Spleen (tissue), 11 donors: ENCODE measurements around the gene CYP11A1. TPM values are rescaled to one million over a fixed set of nuclear protein-coding genes. Genes with fewer than 3 reads are reported as not detected.
A peak's percentile ranks its signal among the peaks of the same experiment; 100 is the strongest.
"Not testable (repeated sequence)": the region's sequence is repeated elsewhere in the genome, so short reads cannot be mapped to it uniquely, and the experiment has no call there.

Experiments
- DNase-seq: peaks from one replicate; pipeline ENCODE4 v3.0.0-alpha.2; 2020
- H3K27ac ChIP-seq, 8 donors: fragments of 200-600 bp; sonication (generic) in 7 of 8; 1 replicate in 4 of 8; 2 replicates in 4 of 8; pipeline versions ENCODE4 v1.5.0 to v1.8.0; 2016 to 2021; ENCODE audit warnings: inconsistent platforms in 4 of 8, mild to moderate bottlenecking in 4 of 8, moderate library complexity in 1 of 8
- H3K27me3 ChIP-seq, 7 donors: fragments of 200-600 bp; sonication (generic) in 6 of 7; replicated peaks in 1 of 7; 1 replicate in 4 of 7; 2 replicates in 3 of 7; pipeline versions ENCODE4 v1.5.0 to v1.8.0; 2016 to 2021; ENCODE audit warnings: inconsistent platforms in 3 of 7, mild to moderate bottlenecking in 1 of 7
- H3K36me3 ChIP-seq, 6 donors: fragments of 200-600 bp; sonication (generic) in 5 of 6; 1 replicate in 4 of 6; 2 replicates in 2 of 6; pipeline versions ENCODE4 v1.5.0 to v1.8.0; 2016 to 2021; ENCODE audit warnings: inconsistent platforms in 2 of 6
- H3K4me1 ChIP-seq, 6 donors: fragments of 200-600 bp; sonication (generic) in 5 of 6; 1 replicate in 3 of 6; 2 replicates in 3 of 6; pipeline versions ENCODE4 v1.5.0 to v1.8.0; 2016 to 2021; ENCODE audit warnings: inconsistent platforms in 3 of 6
- H3K4me3 ChIP-seq, 8 donors: fragments of 200-600 bp; sonication (generic) in 7 of 8; 1 replicate in 4 of 8; 2 replicates in 4 of 8; pipeline versions ENCODE4 v1.5.0 to v1.8.0; 2016 to 2021; ENCODE audit warnings: inconsistent platforms in 4 of 8, mild to moderate bottlenecking in 4 of 8, moderate library complexity in 2 of 8
- H3K9me3 ChIP-seq, 8 donors: fragments of 200-600 bp; sonication (generic) in 7 of 8; 1 replicate in 4 of 8; 2 replicates in 4 of 8; pipeline versions ENCODE4 v1.5.0 to v1.8.0; 2016 to 2021; ENCODE audit warnings: inconsistent platforms in 4 of 8
- POLR2A ChIP-seq, 3 donors: fragments of 450-650 bp; IDR thresholded peaks; one replicate each; pipeline ENCODE4 v1.5.1; 2017; ENCODE audit warnings: antibody characterized with exemption in 3 of 3, mild to moderate bottlenecking in 1 of 3
- POLR2AphosphoS5 ChIP-seq, 3 donors: sonication (generic); formaldehyde crosslinking; IDR thresholded peaks; one replicate each; pipeline ENCODE4 v1.5.1; 2017; ENCODE audit warnings: antibody characterized with exemption in 3 of 3
- WGBS, 5 donors: extraction: QIAGEN DNeasy Blood & Tissue Kit in 3 of 5; methylation state at CpG; one replicate each; pipeline versions ENCODE4 v1.1.5 to v1.1.7; 2013 to 2018; 5-methylcytosine and 5-hydroxymethylcytosine counted together
- intact Hi-C: fragments of 100-400 bp; cut with DNase I; formaldehyde crosslinking; loops from one replicate; pipeline ENCODE4 v1.15.0; 2023; ENCODE audit warnings: low total_unique reads
- polyA plus RNA-seq, 3 donors: library from polyadenylated mRNA; stranded (reverse); fragments of 200-250 nt; gene quantifications; one replicate each; pipeline ENCODE4 v1.2.1, GENCODE V29; 2013
- total RNA-seq, 7 donors: library from RNA; depleted of rRNA in 3 of 7; stranded (reverse); fragments of >200 nt in 3 of 7; fragmentation: NEBNext Ultra II Directional in 4 of 7; extraction: Animal tissue kit (Norgen Biotek cat#: 25700) in 4 of 7; gene quantifications; one replicate each; pipeline versions ENCODE4 v1.1.0 to v1.2.1, GENCODE V29; 2016 to 2021
- TF ChIP-seq, protein P1 (sequence below), 11 experiments: fragments of 200-600 bp in 7 of 11; fragments of 450-650 bp in 4 of 11; sonication (generic) in 4 of 11; IDR thresholded peaks in 8 of 11; conservative IDR thresholded peaks in 3 of 11; 1 replicate in 7 of 11; 2 replicates in 4 of 11; pipeline versions ENCODE4 v1.4.0 to v1.8.0; 2016 to 2021; ENCODE audit warnings: antibody characterized with exemption in 11 of 11, inconsistent platforms in 4 of 11, mild to moderate bottlenecking in 1 of 11
- donor health status: healthy with polysubstance abuse.
- donor health status: DM: no; HTN: no; CAD: no; lungs with moderate emphysema.
- donor health status: DM: no; HTN: no; CAD: no.
- donor health status: Bipolar disorder and iron deficiency.
- donor health status: healthy.
- donor health status: DM: no; HTN: no; CAD: no.
- donor health status: DM: yes; HTN: yes; CAD: no.

The CYP11A1 gene
- total and polyA plus RNA-seq, 10 donors: 1.6 to 14.3 (median 4.9) TPM

GRCh38 chr15:74392451-74392830 lies 25.0 kb upstream of the CYP11A1 start:
- intact Hi-C loops: no loop called here
- 41 to 58% (median 47%) methylated on average over 8 of the region's 8 CpGs for WGBS, 5 donors
- Histone ChIP-seq H3K4me1 (peaks cover 16 to 99% (median 62%) of the 10 kb centered on the region in 6 donors), H3K4me3 (no peak overlapping the region), H3K9me3 (no peaks in the 10 kb centered on the region), H3K27ac (peak overlapping the region in 2 of 8 donors; percentile 16 to 88), H3K36me3 (no peaks in the 10 kb centered on the region), H3K27me3 (no peaks in the 10 kb centered on the region)
- TF ChIP-seq POLR2AphosphoS5 (IDR thresholded peaks at IDR 0.05) (no peak), POLR2A (IDR thresholded peaks at IDR 0.05) (no peak)
- TF ChIP-seq, protein P1, sequence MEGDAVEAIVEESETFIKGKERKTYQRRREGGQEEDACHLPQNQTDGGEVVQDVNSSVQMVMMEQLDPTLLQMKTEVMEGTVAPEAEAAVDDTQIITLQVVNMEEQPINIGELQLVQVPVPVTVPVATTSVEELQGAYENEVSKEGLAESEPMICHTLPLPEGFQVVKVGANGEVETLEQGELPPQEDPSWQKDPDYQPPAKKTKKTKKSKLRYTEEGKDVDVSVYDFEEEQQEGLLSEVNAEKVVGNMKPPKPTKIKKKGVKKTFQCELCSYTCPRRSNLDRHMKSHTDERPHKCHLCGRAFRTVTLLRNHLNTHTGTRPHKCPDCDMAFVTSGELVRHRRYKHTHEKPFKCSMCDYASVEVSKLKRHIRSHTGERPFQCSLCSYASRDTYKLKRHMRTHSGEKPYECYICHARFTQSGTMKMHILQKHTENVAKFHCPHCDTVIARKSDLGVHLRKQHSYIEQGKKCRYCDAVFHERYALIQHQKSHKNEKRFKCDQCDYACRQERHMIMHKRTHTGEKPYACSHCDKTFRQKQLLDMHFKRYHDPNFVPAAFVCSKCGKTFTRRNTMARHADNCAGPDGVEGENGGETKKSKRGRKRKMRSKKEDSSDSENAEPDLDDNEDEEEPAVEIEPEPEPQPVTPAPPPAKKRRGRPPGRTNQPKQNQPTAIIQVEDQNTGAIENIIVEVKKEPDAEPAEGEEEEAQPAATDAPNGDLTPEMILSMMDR (IDR thresholded peaks at IDR 0.05 in 8 of 11, conservative IDR thresholded peaks at IDR 0.05 in 3 of 11): no peak
- DNase-seq: no peak

DNA sequence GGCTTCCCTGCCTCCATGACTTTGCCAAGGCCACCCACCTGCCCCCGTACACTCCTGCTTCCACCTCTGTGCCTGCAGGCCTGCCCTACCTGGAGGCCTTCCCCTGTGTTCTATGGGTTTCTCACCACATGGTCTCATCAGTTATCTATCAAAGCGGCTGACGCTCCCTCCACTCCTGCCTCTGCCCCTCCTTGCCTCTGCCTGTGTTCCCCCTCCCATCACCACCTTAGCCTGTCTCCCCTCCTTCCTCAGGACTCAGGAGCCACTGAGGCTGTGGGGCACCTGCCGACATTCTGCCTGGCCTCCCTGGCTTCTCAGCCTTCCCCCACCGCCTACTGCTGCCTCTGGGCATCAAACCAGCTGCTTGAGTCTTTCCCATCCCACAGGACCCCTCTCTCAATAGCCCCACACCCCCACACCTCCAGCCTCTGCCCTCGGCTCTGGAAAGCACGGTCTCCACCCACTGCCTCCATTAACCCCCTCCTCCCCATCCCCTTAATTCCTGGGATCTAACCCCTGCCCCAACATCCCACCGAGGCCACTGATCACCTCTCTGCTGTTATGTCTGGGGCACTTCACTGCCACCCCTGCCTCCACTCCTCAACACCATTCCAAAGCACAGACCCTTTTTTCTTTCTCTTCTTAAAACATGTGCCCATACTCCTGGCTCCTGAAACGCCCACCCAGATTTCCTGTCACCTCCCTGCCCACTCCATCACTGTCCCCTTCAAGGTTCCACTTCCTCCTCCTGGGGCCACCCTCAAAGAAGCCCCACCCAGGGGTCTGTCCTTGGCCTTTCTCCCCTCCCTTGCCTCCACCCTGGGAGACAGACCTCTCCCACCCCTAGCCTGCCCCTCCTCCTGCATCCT lies 24.4 kb upstream of the CYP11A1 start:
- no peaks in the 10 kb centered on the region for H3K9me3 ChIP-seq
- intact Hi-C loops: no loop called here
- H3K4me3 ChIP-seq: no peak overlapping the region
- peak overlapping the region in 3 of 8 donors; percentile 28 to 88 (median 61) for H3K27ac ChIP-seq
- no peaks in the 10 kb centered on the region for H3K27me3 ChIP-seq
- 67 to 79% (median 73%) methylated on average over 9 of the region's 9 CpGs for WGBS, 5 donors
- TF ChIP-seq, protein P1 (IDR thresholded peaks at IDR 0.05 in 8 of 11, conservative IDR thresholded peaks at IDR 0.05 in 3 of 11): no peak
- TF ChIP-seq POLR2A (IDR thresholded peaks at IDR 0.05) (no peak), POLR2AphosphoS5 (IDR thresholded peaks at IDR 0.05) (no peak)
- H3K36me3 ChIP-seq: no peaks in the 10 kb centered on the region
- DNase-seq: no peak
- H3K4me1 ChIP-seq: peaks cover 15 to 99% (median 63%) of the 10 kb centered on the region in 6 donors

DNA sequence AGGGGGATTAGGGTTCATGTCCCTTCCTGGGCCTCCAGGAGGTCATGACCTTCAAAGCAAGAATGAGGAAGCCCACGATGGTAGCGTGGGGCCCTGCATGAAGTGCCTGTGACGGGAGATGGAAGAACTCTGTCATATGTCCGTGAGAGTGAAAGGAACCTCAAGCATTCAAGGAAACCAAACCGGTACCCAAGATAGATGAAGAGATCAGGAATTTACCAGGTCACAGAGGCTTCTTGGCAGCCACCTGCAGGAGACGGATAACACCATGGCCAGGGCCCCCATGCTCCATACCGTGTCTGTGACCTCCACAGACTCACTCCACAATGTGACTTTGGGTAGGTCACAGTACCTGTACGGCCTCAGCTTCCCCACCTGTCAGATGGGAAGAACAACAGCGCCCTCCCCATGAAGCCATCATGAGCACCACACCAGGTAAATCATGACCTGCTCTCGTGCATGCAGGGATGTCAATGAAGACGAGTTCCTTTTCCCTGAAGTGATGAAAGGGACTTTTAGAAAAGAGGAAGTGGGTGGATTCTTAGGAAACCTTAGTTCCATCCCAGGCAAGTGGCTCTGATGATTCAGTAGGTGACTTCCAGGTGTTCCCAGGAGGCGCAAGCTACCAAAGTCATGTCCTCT lies 23.3 kb upstream of the CYP11A1 start:
- no peaks in the 10 kb centered on the region for H3K36me3 ChIP-seq
- H3K4me1 ChIP-seq: peaks cover 17 to 99% (median 63%) of the 10 kb centered on the region in 6 donors
- peak overlapping the region in 3 of 8 donors; percentile 28 to 88 (median 61) for H3K27ac ChIP-seq
- no peaks in the 10 kb centered on the region for H3K9me3 ChIP-seq
- no peak overlapping the region for H3K4me3 ChIP-seq
- DNase-seq: no peak
- intact Hi-C loops: no loop called here
- TF ChIP-seq POLR2AphosphoS5 (IDR thresholded peaks at IDR 0.05) (no peak), POLR2A (IDR thresholded peaks at IDR 0.05) (no peak)
- TF ChIP-seq, protein P1 (IDR thresholded peaks at IDR 0.05 in 8 of 11, conservative IDR thresholded peaks at IDR 0.05 in 3 of 11): no peak
- 46 to 61% (median 51%) methylated on average over 11 to 12 of the region's 12 CpGs for WGBS, 5 donors
- H3K27me3 ChIP-seq: no peaks in the 10 kb centered on the region

DNA sequence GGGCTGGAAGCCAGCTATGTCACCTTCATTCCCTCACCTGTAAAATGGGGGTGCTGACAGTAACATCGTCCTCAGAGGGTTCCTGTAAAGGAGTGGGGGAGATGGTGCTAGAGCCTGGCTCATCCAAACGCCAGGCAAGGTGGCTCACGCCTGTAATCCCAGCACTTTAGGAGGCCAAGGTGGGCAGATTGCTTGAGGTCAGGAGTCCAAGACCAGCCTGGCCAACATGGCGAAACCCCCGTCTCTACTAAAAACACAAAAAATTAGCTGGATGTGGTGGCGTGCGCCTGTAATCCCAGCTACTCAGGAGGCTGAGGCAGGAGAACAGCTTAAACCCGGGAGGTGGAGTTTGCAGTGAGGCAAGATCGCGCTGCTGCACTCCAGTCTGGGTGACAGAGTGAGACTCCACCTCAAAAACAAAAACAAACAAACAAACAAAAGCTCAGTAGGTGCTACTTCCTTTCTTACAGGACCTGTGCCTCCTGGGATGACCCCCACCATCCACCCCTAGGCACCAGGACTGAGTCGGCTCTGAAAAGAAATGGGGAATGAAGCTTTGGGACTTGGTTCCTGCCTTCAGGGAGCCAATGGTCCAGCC lies 22.7 kb upstream of the CYP11A1 start:
- H3K27ac ChIP-seq: peak overlapping the region in 3 of 8 donors; percentile 28 to 88 (median 61)
- H3K9me3 ChIP-seq, H3K27me3 ChIP-seq, intact Hi-C loops, H3K36me3 ChIP-seq, H3K4me3 ChIP-seq, DNase-seq: not testable (repeated sequence)
- H3K4me1 ChIP-seq: peaks cover 23 to 99% (median 64%) of the 10 kb centered on the region in 6 donors
- WGBS, 5 donors: 87 to 95% (median 92%) methylated on average over 11 of the region's 11 CpGs
